Osteocyte (in vitro differentiated cells): ENCODE data around the gene TSPAN8. TPM values are rescaled to one million over a fixed set of nuclear protein-coding genes. Genes with fewer than 3 reads are reported as not detected.

Experiments
- DNase-seq: peaks from one replicate; pipeline ENCODE4 v3.0.0; 2021; ENCODE audit warnings: mixed read lengths; ENCODE audit not compliant: unreplicated experiment; ENCODE audit errors: extremely low spot score
- H3K27ac Mint-ChIP-seq: one replicate; pipeline ENCODE4 v1.8.0; 2021; ENCODE audit warnings: mild to moderate bottlenecking, mixed read lengths; ENCODE audit not compliant: unreplicated experiment
- H3K27me3 Mint-ChIP-seq: one replicate; pipeline ENCODE4 v1.8.0; 2021; ENCODE audit warnings: mixed read lengths; ENCODE audit not compliant: unreplicated experiment
- H3K36me3 Mint-ChIP-seq: one replicate; pipeline ENCODE4 v1.8.0; 2021; ENCODE audit warnings: mixed read lengths; ENCODE audit not compliant: unreplicated experiment
- H3K4me1 Mint-ChIP-seq: one replicate; pipeline ENCODE4 v1.8.0; 2021; ENCODE audit warnings: mixed read lengths; ENCODE audit not compliant: unreplicated experiment
- H3K4me3 Mint-ChIP-seq: one replicate; pipeline ENCODE4 v1.8.0; 2021; ENCODE audit warnings: mild to moderate bottlenecking, moderate library complexity, mixed read lengths; ENCODE audit not compliant: unreplicated experiment
- H3K9me3 Mint-ChIP-seq: one replicate; pipeline ENCODE4 v1.8.0; 2021; ENCODE audit warnings: mixed read lengths; ENCODE audit not compliant: unreplicated experiment
- CTCF ChIP-seq: fragments of 200-600 bp; sonication (generic); IDR thresholded peaks from 2 replicates; pipeline ENCODE4 v1.5.0; 2021; ENCODE audit warnings: antibody characterized with exemption, mild to moderate bottlenecking, moderate library complexity
- total RNA-seq: library from RNA; stranded (reverse); gene quantifications from 2 replicates; pipeline ENCODE4 v1.2.1, GENCODE V29; 2021

Gene TSPAN8
- total RNA-seq, 1 donor from 2014 or later: 0.38 TPM

- Mint-ChIP-seq H3K9me3 (no peaks in the 10 kb centered on the region), H3K4me1 (peaks cover 7% of the 10 kb centered on the region), H3K27ac (no peak overlapping the region), H3K36me3 (no peaks in the 10 kb centered on the region), H3K27me3 (no peaks in the 10 kb centered on the region), H3K4me3 (no peak overlapping the region)
- TF ChIP-seq CTCF: no peak
- no peak for DNase-seq
Observed at GRCh38 chr12:71144682-71145081, 13.1 kb downstream of the TSPAN8 start.

GRCh38 chr12:71142956-71143355, 14.8 kb downstream of the TSPAN8 start:
- no peak for TF ChIP-seq CTCF

GRCh38 chr12:71142016-71142415, 15.8 kb downstream of the TSPAN8 start:
- H3K4me3 Mint-ChIP-seq: no peak overlapping the region
- H3K27ac Mint-ChIP-seq: no peak overlapping the region
- H3K9me3 Mint-ChIP-seq: no peaks in the 10 kb centered on the region
- peaks cover 7% of the 10 kb centered on the region for H3K4me1 Mint-ChIP-seq
- no peaks in the 10 kb centered on the region for H3K27me3 Mint-ChIP-seq
- TF ChIP-seq CTCF: no peak
- no peak for DNase-seq
- H3K36me3 Mint-ChIP-seq: no peaks in the 10 kb centered on the region

More at GRCh38 chr12:71142956-71143355, 14.8 kb downstream of the TSPAN8 start:
- no peak overlapping the region for H3K4me3 Mint-ChIP-seq
- peaks cover 7% of the 10 kb centered on the region for H3K4me1 Mint-ChIP-seq
- DNase-seq: no peak
- no peaks in the 10 kb centered on the region for H3K9me3 Mint-ChIP-seq
- no peaks in the 10 kb centered on the region for H3K27me3 Mint-ChIP-seq
- no peak overlapping the region for H3K27ac Mint-ChIP-seq
- no peaks in the 10 kb centered on the region for H3K36me3 Mint-ChIP-seq

GRCh38 chr12:71141378-71141926, 16.3 kb downstream of the TSPAN8 start:
- H3K27ac Mint-ChIP-seq: no peak overlapping the region
- H3K4me3 Mint-ChIP-seq: no peak overlapping the region
- TF ChIP-seq CTCF: no peak
- no peaks in the 10 kb centered on the region for H3K9me3 Mint-ChIP-seq
- peaks cover 7% of the 10 kb centered on the region for H3K4me1 Mint-ChIP-seq
- H3K36me3 Mint-ChIP-seq: no peaks in the 10 kb centered on the region
- DNase-seq: no peak
- no peaks in the 10 kb centered on the region for H3K27me3 Mint-ChIP-seq

- peaks cover 4% of the 10 kb centered on the region for H3K27me3 Mint-ChIP-seq
- H3K4me3 Mint-ChIP-seq: no peak overlapping the region
- no peaks in the 10 kb centered on the region for H3K9me3 Mint-ChIP-seq
- H3K36me3 Mint-ChIP-seq: no peaks in the 10 kb centered on the region
- TF ChIP-seq CTCF: no peak
- no peak overlapping the region for H3K27ac Mint-ChIP-seq
- no peak for DNase-seq
- peaks cover under 1% of the 10 kb centered on the region for H3K4me1 Mint-ChIP-seq
Observed at GRCh38 chr12:71139153-71139735, 18.6 kb downstream of the TSPAN8 start.
